ENCODE data around the gene ASAP2. TPM values are rescaled to one million over a fixed set of nuclear protein-coding genes. Genes with fewer than 3 reads are reported as not detected.

Gene ASAP2
- polyA plus RNA-seq, 4 donors, result 50.3 to 63.5 (median 58.3) TPM

- no peak for DNase-seq (ENCODE audit: low read depth in 4 of 4, low spot score in 3 of 4)
Observed at GRCh38 chr2:9445089-9445488, 238.5 kb downstream of the ASAP2 start.

DNA sequence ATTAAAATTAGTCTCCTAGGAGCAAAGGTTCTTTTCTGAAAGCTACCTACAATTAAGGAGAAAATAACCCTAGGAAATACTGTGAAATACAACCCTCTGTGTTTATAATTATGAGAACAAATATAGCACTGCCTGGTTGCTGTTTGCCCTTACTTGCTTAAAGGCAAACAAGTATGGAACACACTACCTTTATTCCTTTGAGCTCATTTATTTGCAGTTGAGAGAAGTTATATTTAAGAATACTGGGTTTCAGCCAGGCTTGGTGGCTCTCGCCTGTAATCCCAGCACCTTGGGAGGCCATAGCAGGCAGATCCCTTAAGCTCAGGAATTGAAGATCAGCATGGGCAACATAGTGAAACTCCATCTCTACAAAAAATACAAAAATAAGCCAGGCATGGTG lies 244.6 kb downstream of the ASAP2 start:
- no peak for DNase-seq (ENCODE audit: low read depth in 4 of 4, low spot score in 3 of 4)

Other genes starting within 250 kb of the ASAP2 start
- gene MBOAT2, start 203.1 kb upstream of the ASAP2 start, polyA plus RNA-seq (ENCODE audit: insufficient read length in 4 of 4), result 10 to 100 TPM; 54.8 to 70.2 (median 65.4) TPM
- 10 to 100 TPM; 71.4 to 98.3 (median 82.9) TPM for gene ITGB1BP1, start 216.7 kb downstream of the ASAP2 start, polyA plus RNA-seq (ENCODE audit: insufficient read length in 4 of 4)
- 10 to 100 TPM; 52.5 to 60.2 (median 59.0) TPM for gene CPSF3, start 216.8 kb downstream of the ASAP2 start, polyA plus RNA-seq (ENCODE audit: insufficient read length in 4 of 4)